HG03439 (cell line): ENCODE data around the gene SLC28A1.
"Not testable (repeated sequence)": the region's sequence is repeated elsewhere in the genome, so short reads cannot be mapped to it uniquely, and the experiment has no call there.

Source experiments
- ATAC-seq: cut with Tn5 transposase; IDR thresholded peaks from one replicate; pipeline ENCODE4 v1.9.1; 2021; ENCODE audit warnings: mild to moderate bottlenecking, moderate library complexity; ENCODE audit not compliant: unreplicated experiment

The SLC28A1 gene

DNA sequence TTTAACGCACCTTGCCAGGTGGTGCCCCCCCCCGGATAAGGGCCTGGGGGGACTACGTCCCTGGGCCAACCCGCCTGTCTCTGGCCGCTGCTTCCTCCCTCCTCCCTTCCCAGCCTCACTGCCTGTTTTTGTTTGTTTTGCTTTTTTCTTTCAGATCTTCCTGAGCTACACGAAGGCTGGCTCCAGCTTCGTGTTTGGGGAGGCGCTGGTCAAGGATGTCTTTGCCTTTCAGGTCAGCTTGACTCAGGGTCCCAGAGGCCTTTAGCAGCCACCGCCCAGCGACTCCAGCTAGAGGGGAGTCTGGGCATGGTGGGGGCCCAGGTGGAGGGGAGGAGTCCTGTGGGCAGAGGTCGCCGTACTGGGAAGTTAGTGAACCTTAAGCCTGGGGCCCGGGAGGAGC, 24.1 kb downstream of the SLC28A1 start:
- ATAC-seq: no peak

DNA sequence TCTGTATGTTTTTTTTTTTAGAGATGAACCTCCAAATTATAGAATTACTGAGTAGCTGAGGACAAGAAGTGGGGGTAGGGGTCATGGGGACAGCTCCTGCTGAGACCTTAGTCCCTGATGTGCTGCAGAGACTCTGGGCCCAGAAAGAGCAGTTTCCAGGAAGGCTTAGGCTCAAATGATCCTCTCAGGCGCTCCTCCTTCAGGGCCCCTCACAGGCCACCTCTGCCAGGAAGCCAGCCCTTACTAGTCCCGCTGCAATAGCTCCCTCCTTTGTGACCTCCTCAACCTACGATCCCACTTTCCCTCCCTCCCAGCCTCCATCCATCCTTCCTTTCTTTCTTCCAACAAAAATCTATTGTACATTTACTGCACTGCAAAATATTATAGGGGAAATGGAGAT, 24.6 kb downstream of the SLC28A1 start:
- ATAC-seq: no peak

- no peak for ATAC-seq
These were observed 25.3 kb downstream of the SLC28A1 start for GRCh38 chr15:84909782-84910181.

- ATAC-seq: no peak
These were observed 26.6 kb downstream of the SLC28A1 start for GRCh38 chr15:84910928-84911623.

GRCh38 chr15:84911879-84912660, 27.6 kb downstream of the SLC28A1 start:
- ATAC-seq: no peak

DNA sequence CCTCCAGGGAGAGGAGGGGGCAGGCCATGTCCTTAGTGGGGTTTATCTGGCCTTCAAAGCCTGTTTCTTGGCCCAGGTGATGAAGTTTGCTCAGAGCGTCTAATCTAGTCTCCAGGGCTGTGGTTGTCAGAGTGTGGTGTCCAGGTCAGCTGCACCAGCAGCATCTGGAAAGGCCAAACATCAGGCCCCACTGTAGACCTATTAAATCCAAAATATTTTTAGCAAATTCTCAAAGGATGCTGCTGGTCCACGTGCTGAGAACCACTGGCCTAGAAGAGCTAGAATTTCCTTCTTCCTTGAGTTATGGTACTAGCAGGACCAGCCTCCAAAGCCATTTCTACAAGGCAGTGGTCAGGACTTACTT, 28.9 kb downstream of the SLC28A1 start:
- ATAC-seq: no peak

GRCh38 chr15:84914351-84914750, 29.9 kb downstream of the SLC28A1 start:
- no peak for ATAC-seq

DNA sequence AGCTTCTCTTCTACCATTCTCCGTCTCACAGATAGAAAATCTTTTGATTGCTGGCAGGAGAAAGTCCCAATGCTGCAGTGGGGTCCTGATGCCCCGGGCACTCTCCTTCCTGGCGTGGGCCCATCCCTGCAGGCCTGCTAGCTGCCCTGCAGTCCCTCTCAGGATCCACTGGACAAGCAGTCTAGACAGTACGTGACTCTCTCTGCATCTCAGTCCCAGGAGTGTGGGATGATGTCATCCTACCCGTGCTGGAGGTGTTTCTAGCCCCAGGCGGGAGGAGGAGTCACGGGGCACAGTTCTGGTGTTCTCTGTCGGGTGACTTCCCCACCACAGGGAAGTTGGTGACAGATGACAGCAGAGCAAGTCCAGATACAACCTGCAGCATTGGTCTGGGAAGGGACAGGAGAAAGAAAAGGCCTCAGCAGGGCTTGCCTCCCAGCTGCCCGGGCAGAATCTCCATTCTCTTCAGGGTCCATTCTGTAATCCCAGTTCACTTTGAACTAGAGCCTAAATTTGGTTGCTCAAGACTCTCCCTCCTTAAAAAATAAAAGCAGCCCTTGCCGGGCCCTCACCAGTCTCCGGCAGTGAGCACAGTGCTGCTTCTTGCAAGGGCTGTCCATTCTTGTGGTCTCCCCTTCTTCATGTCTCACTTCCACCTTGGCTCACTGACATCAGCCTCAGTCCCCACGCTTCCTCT, 30.6 kb downstream of the SLC28A1 start:
- ATAC-seq: peak; percentile 93

- no peak for ATAC-seq
These were observed 31.1 kb downstream of the SLC28A1 start for GRCh38 chr15:84915606-84915958.

GRCh38 chr15:84917452-84917851, 33.0 kb downstream of the SLC28A1 start:
- no peak for ATAC-seq

- no peak for ATAC-seq
These were observed 34.7 kb downstream of the SLC28A1 start for GRCh38 chr15:84919106-84919667.

- ATAC-seq: no peak
These were observed 36.7 kb downstream of the SLC28A1 start for GRCh38 chr15:84921121-84921520.

- no peak for ATAC-seq
These were observed 38.1 kb downstream of the SLC28A1 start for GRCh38 chr15:84922530-84922929.

GRCh38 chr15:84924077-84924731, 39.7 kb downstream of the SLC28A1 start:
- no peak for ATAC-seq

DNA sequence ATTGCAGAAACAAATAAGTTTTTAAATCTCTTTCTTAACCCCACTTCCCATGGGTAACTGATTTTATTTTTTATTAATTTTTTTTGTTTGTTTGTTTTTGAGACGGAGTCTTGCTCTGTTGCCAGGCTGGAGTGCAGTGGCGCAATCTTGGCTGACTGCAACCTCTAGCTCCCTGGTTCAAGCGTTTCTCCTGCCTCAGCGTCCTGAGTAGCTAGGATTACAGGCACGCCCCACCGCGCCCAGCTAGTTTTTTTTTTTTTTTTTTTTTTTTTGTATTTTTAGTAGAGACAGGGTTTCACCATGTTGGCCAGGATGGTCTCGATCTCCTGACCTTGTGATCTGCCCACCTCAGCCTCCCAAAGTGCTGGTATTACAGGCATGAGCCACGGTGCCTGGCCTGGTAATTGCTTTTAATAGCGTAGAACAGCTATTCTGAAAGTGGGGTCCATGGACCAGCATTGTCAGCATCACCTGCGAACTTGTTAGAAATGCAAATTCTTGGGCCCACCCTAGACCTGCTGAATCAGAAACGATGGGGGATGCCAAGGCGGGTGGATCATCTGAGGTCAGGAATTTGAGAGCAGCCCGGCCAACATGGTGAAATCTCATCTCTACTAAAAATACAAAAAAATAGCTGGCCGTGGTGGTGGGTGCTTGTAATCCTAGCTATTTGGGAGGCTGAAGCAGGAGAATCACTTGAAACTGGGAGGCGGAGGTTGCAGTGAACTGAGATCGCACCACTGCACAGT, 40.5 kb downstream of the SLC28A1 start:
- ATAC-seq: not testable (repeated sequence)

DNA sequence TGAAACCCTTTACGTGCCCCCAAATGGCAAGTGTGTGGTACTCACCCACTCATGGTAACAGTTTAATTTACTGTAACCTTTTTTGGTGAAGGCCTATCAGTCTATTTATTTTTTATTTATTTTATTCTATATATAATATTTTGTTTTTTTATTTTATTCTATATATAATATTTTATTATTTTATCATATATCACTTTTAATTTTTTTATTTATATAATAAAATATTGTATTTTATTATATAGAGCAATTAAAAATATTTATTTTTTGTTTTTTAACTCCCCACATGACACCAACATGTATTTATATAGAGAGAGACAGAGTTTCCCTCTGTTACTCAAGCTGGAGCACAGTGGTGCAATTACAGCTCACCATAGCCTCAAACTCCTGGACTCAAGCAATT, 41.4 kb downstream of the SLC28A1 start:
- no peak for ATAC-seq

DNA sequence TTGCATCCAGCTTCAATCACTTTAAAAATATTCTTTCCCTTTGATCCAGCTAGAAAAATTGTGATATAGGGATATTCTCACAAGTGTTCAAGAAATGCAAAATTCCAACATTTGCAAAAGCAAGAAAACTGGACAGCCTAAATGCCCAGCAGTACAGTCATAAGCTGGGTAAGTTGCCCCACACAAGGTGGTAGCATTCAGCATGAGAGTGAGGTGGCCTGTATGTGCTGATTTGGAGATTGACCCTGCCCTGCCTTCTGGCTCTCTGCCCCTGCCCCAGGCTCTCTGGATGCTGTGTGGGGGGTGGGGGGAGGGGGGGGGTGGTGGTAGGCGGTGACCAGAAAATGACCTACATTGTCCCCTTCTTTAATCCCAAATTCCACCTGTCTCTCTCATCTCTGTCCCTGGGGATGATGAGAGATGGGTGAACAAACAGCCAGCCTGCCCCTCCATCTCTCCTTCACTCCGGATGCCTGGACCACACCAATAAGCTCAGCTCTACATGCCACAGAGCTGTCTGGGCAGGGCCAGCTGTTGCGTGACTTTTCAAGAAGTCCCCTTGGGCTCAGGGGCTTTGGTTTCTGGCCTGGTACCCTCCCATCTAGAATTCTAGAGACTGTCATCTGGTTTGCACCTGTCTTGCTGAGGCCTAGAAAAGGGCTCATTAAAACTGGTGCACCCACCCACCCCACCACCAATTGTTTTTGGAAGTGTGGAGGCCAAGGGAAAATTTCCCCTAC, 42.2 kb downstream of the SLC28A1 start:
- no peak for ATAC-seq

DNA sequence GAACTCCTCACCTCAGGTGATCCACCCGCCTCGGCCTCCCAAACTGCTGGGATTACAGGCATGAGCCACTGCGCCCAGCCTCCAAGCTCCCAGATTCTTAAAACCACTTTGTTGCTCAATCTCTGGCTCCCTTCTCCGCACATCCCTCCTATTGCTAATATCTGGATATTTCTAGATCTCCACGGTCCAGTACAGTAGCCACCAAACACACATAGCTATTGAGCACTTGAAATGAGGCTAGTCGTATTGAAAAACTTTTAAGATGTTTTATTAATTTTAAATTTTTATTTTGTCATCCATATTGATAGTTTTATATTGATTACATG, 44.3 kb downstream of the SLC28A1 start:
- ATAC-seq: no peak

GRCh38 chr15:84929795-84930603, 45.5 kb downstream of the SLC28A1 start:
- ATAC-seq: no peak
